Keratinocyte (primary cell): ENCODE results near the gene AXIN2. TPM values are rescaled to one million over a fixed set of nuclear protein-coding genes. Genes with fewer than 3 reads are reported as not detected.

Experiments
- DNase-seq: peaks from one replicate; pipeline ENCODE4 v3.0.0-alpha.2; 2011; ENCODE audit warnings: low read depth, missing footprints, low spot score
- FAIRE-seq: peaks from 2 replicates; lab custom pipeline; 2011; peaks lifted over from hg19 to GRCh38; lab: Jason Lieb, UNC
- H2AFZ ChIP-seq: 2 replicates; pipeline ENCODE4 v1.6.0; 2012; ENCODE audit warnings: low read length, control low read depth, inconsistent platforms; ENCODE audit not compliant: control insufficient read depth
- H3K27ac ChIP-seq: 2 replicates; pipeline ENCODE4 v1.5.1; 2011; ENCODE audit warnings: low read length; ENCODE audit not compliant: control insufficient read depth, insufficient read depth
- H3K27me3 ChIP-seq: 3 replicates; pipeline ENCODE4 v1.6.0; 2011; ENCODE audit warnings: low read length; ENCODE audit not compliant: control insufficient read depth, insufficient read depth; ENCODE audit errors: extremely low read depth
- H3K36me3 ChIP-seq, 2 experiments: 2 replicates in 1 of 2; 3 replicates in 1 of 2; pipeline ENCODE4 v1.5.1; 2011; ENCODE audit warnings: low read length in 2 of 2, mild to moderate bottlenecking in 1 of 2; ENCODE audit not compliant: control insufficient read depth in 2 of 2, insufficient read depth in 2 of 2; ENCODE audit errors: extremely low read depth in 1 of 2
- H3K4me1 ChIP-seq: 3 replicates; pipeline ENCODE4 v1.5.1; 2011; ENCODE audit warnings: low read length; ENCODE audit not compliant: control insufficient read depth, insufficient read depth; ENCODE audit errors: extremely low read depth
- H3K4me2 ChIP-seq: 3 replicates; pipeline ENCODE4 v1.6.0; 2011; ENCODE audit warnings: low read depth, low read length; ENCODE audit not compliant: control insufficient read depth, insufficient read depth; ENCODE audit errors: extremely low read depth
- H3K4me3 ChIP-seq, 3 experiments: fragments of 200-600 bp in 1 of 3; sonication (generic) in 1 of 3; 2 replicates in 2 of 3; 3 replicates in 1 of 3; pipeline ENCODE4 v1.5.1; 2011 to 2016; ENCODE audit warnings: low read length in 3 of 3, mild to moderate bottlenecking in 3 of 3, control low read depth in 2 of 3, inconsistent platforms in 1 of 3, low read depth in 1 of 3, mixed read lengths in 1 of 3, mixed run types in 1 of 3, moderate library complexity in 1 of 3; ENCODE audit not compliant: control insufficient read depth in 2 of 3, insufficient read depth in 2 of 3; ENCODE audit errors: extremely low read depth in 1 of 3
- H3K79me2 ChIP-seq: 2 replicates; pipeline ENCODE4 v1.6.0; 2012; ENCODE audit warnings: low read length; ENCODE audit not compliant: control insufficient read depth, insufficient read depth
- H3K9ac ChIP-seq: 3 replicates; pipeline ENCODE4 v1.6.0; 2011; ENCODE audit warnings: low read length; ENCODE audit not compliant: control insufficient read depth, insufficient read depth; ENCODE audit errors: extremely low read depth
- H3K9me1 ChIP-seq: 3 replicates; pipeline ENCODE4 v1.6.0; 2011; ENCODE audit warnings: low read length; ENCODE audit not compliant: control insufficient read depth, insufficient read depth; ENCODE audit errors: extremely low read depth
- H3K9me3 ChIP-seq: 2 replicates; pipeline ENCODE4 v1.5.1; 2012; ENCODE audit warnings: low read depth, low read length; ENCODE audit not compliant: control insufficient read depth
- H4K20me1 ChIP-seq: 3 replicates; pipeline ENCODE4 v1.6.0; 2011; ENCODE audit warnings: low read length; ENCODE audit not compliant: control insufficient read depth, insufficient read depth; ENCODE audit errors: extremely low read depth
- EZH2 ChIP-seq: IDR thresholded peaks from one replicate; pipeline ENCODE4 v1.6.1; 2012; ENCODE audit warnings: inconsistent platforms, mild to moderate bottlenecking, low read length, moderate library complexity
- dilution Hi-C: fragments of 300-500 bp; cut with MboI; formaldehyde crosslinking; loops from one replicate; pipeline ENCODE4 v1.7.0; 2020; ENCODE audit warnings: low sequenced_read_pairs; ENCODE audit not compliant: extremely low pct_ligation_motif_present
- polyA plus RNA-seq, 5 experiments: library from polyadenylated mRNA; depleted of rRNA in 3 of 5; stranded (reverse) in 3 of 5; stranded (forward) in 1 of 5; unstranded in 1 of 5; fragments of >200 nt; gene quantifications; 1 replicate in 1 of 5; 2 replicates in 3 of 5; 3 replicates in 1 of 5; pipeline versions ENCODE4 v1.2.1 to v1.2.3, GENCODE V29; 2011 to 2012; ENCODE audit warnings: missing spikeins in 2 of 5, low read depth in 1 of 5, low replicate concordance in 1 of 5
- TF ChIP-seq, protein P1 (sequence below), 3 experiments: IDR thresholded peaks in 1 of 3; conservative IDR thresholded peaks in 1 of 3; optimal IDR thresholded peaks in 1 of 3; 2 replicates in 2 of 3; 3 replicates in 1 of 3; pipeline versions ENCODE3 to v1.5.1; 2011; ENCODE audit warnings: low read length in 3 of 3, mild to moderate bottlenecking in 3 of 3, moderate library complexity in 2 of 3, control low read depth in 1 of 3, inconsistent platforms in 1 of 3; ENCODE audit not compliant: insufficient read depth in 2 of 3; ENCODE audit errors: extremely low read depth in 1 of 3

AXIN2 gene
- polyA plus RNA-seq, 1 donor (not counting 4 experiments of a cell fraction or from before 2014, with no cell fraction given): 0.14 TPM

DNA sequence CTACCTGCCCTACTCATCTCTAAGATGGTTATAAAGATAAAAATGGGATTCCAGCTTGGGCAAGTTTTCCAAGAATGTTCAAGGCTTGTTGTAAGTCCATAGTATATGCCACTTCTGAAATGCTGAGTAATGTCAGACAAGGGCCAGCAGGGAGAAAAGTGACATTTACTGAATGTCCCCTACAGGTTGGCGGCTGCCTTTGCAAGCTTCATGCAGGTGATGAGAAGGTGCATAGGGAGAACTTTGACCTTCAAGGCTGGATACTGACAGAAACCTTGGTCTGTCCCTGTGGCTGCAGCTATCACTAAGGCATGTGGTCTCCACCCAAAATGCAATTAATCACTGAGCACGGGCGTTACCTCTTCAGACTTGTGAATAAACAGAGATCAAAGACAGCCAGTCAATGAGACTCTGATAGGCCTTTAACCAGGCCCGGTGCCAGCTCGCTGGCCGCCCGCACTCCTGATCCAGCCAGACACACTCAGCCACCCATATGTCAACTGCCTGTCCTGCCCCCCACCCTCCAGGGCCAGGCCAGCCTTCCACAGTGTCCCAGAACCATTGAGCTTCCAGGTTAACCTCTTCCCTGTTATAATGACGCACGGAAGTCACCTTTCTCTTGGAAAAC, 26.8 kb upstream of the AXIN2 start:
- dilution Hi-C loops: no loop called here
- no peak overlapping the region for H3K9ac ChIP-seq
- H3K4me1 ChIP-seq: no peaks in the 10 kb centered on the region
- no peak overlapping the region for H3K27ac ChIP-seq
- no peaks in the 10 kb centered on the region for H4K20me1 ChIP-seq
- H3K79me2 ChIP-seq: no peaks in the 10 kb centered on the region
- no peaks in the 10 kb centered on the region for H3K27me3 ChIP-seq
- no peaks in the 10 kb centered on the region for H3K9me1 ChIP-seq
- no peak overlapping the region for H3K4me3 ChIP-seq
- TF ChIP-seq EZH2: no peak
- TF ChIP-seq, protein P1, sequence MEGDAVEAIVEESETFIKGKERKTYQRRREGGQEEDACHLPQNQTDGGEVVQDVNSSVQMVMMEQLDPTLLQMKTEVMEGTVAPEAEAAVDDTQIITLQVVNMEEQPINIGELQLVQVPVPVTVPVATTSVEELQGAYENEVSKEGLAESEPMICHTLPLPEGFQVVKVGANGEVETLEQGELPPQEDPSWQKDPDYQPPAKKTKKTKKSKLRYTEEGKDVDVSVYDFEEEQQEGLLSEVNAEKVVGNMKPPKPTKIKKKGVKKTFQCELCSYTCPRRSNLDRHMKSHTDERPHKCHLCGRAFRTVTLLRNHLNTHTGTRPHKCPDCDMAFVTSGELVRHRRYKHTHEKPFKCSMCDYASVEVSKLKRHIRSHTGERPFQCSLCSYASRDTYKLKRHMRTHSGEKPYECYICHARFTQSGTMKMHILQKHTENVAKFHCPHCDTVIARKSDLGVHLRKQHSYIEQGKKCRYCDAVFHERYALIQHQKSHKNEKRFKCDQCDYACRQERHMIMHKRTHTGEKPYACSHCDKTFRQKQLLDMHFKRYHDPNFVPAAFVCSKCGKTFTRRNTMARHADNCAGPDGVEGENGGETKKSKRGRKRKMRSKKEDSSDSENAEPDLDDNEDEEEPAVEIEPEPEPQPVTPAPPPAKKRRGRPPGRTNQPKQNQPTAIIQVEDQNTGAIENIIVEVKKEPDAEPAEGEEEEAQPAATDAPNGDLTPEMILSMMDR (optimal IDR thresholded peaks at IDR 0.05 in 1 of 3, IDR thresholded peaks at IDR 0.05 in 1 of 3, conservative IDR thresholded peaks at IDR 0.05 in 1 of 3; ENCODE audit: extremely low read depth in 1 of 3, insufficient read depth in 2 of 3, low read length in 3 of 3): no peak
- FAIRE-seq (no peak), DNase-seq (no peak)
- no peaks in the 10 kb centered on the region for H3K9me3 ChIP-seq
- no peak overlapping the region for H3K4me2 ChIP-seq
- H3K36me3 ChIP-seq: no peaks in the 10 kb centered on the region
- no peak overlapping the region for H2AFZ ChIP-seq

DNA sequence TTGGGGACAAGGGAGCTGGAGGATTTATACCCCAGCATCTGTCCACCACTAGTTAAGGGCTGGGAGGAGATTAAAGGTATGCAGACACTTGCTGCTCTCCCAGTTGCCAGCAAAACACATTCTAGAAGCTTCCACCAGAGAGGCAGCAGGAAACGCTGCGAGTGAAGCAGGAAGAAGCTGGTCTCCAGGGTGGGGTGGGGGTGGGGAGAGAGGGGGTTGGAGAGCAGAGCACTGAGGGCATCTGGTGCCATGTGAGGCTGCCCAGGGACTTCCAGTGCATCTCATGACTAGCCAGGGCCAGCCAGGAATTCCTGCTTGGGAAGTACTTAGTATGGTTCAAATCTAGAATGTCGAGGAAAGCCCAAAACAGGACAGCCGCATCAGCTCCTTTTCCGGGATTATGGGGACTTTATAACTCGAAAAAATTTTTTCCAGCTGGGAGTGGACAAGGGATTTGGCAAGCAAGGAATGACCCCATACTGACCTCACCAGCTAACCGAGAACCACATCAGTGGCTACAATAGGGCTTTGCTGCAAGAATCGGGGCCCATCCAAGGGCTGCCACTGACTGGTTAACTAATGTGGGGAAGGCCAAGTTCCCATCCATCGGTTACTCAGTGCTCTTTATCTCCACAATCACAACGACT, 26.2 kb upstream of the AXIN2 start:
- Histone ChIP-seq H3K4me2 (no peak overlapping the region), H2AFZ (no peak overlapping the region), H3K9me3 (no peaks in the 10 kb centered on the region), H3K36me3 (no peaks in the 10 kb centered on the region), H3K27me3 (no peaks in the 10 kb centered on the region), H3K4me3 (no peak overlapping the region), H3K4me1 (no peaks in the 10 kb centered on the region), H4K20me1 (no peaks in the 10 kb centered on the region), H3K79me2 (no peaks in the 10 kb centered on the region), H3K27ac (no peak overlapping the region), H3K9ac (no peak overlapping the region), H3K9me1 (no peaks in the 10 kb centered on the region)
- TF ChIP-seq EZH2: no peak
- TF ChIP-seq, protein P1 (optimal IDR thresholded peaks at IDR 0.05 in 1 of 3, IDR thresholded peaks at IDR 0.05 in 1 of 3, conservative IDR thresholded peaks at IDR 0.05 in 1 of 3; ENCODE audit: extremely low read depth in 1 of 3, insufficient read depth in 2 of 3, low read length in 3 of 3): no peak
- DNase-seq (no peak), FAIRE-seq (no peak)
- dilution Hi-C loops: no loop called here
